ENCODE results near the gene IFT122.

The IFT122 gene

DNA sequence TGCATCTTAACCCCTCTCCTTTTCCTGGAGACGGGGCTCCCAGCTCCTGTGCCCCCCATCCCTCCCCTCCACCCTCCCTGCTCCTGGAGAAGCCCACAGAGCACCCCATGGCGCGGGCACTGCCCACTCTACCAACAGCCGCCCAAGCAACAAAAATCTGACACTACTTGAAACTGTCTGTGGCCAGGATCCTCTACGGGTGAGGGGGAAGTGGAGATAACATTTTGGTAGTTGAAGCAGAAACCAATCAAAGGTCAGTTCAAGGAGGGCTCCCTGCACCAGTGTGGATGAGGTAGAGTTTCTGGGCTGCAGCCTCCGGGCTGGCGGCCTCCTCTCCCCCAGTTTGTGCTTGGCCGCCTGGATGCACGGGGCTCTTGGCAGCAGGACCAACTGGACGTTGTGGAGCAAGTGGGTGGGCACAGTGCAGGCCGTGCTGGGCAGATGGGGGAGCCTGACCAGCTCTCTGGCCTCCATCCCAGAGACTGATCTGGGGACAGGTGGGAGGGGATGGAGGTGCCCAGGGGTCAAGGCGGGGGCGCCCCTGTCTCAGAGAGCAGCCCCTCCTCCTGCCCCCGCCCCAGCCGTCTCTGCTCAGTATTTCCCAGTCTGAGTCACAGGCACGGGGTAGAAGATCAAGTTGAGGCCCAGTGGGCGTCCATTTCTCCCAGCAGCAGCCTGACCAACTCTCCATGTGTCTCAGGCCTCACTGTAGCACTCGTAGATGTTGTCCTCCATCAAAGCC is 115.8 kb downstream of the IFT122 start:
- no peak for DNase-seq (ENCODE audit: low read depth in 3 of 3)

DNA sequence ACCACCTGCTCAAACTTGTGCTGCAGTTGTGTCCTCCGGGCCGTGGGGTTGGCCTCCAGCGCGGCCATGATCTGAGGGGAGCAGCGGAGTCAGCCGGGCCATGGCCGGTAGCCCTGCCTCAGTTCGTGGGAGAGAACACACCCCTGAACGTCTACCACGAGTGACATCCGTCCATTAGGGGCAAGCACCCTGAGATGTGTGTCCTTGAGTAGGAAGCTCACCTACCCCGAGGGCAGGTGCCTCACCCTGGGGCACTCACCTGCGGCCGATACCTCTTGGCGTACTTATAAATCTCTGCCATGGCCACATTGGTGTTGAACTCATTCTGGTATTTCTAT is 116.3 kb downstream of the IFT122 start:
- DNase-seq (ENCODE audit: low read depth in 3 of 3): no peak

DNA sequence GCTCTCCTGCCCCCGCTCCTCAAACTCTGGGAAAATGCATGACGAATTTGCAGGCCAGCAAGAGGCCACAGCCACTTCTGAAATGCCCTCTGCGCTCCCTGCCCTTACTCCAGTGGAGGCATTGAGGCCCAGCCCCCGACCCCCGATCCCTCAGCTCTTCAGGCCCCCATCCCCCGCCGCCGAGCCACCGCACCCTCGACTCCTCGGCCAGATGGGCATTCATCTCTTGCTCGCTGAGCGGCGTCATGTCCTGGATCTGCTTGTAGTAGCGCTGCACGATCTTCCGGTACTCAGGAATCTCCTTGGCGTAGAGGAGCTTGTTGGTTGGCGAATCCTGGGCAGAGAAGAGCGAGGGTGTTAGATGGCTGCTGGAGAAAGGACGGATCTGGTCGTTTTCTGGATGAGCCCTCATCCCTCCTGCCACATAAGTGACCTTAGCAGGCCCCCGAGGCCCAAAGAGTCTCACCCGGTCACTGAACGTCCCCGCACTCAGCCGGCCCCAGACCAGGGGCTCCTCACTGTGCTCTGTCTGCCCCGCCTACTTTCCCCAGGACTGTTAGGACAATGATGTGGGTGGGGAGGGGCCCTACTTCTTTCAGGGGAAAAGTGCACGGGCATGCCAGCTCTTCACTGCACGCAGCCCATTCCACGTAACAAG is 117.0 kb downstream of the IFT122 start:
- DNase-seq (ENCODE audit: low read depth in 3 of 3): no peak

DNA sequence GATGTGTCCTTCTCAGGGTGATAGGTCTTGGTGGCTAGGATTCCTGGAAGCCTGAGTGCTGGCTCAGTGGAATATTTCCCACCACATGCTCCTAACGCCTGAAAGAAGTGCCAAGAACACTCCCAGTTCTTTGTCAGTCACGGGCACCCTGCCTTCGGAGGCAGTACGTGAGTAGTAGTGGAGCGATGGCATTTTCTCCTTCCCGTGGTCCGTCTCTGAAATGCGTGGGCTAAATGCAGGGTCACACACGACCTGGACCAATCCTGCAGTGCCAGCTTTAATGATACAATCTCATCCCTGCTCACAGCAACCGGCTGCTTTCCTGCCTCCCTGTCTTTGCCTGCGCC is 117.5 kb downstream of the IFT122 start:
- no peak for DNase-seq (ENCODE audit: low read depth in 3 of 3)

DNA sequence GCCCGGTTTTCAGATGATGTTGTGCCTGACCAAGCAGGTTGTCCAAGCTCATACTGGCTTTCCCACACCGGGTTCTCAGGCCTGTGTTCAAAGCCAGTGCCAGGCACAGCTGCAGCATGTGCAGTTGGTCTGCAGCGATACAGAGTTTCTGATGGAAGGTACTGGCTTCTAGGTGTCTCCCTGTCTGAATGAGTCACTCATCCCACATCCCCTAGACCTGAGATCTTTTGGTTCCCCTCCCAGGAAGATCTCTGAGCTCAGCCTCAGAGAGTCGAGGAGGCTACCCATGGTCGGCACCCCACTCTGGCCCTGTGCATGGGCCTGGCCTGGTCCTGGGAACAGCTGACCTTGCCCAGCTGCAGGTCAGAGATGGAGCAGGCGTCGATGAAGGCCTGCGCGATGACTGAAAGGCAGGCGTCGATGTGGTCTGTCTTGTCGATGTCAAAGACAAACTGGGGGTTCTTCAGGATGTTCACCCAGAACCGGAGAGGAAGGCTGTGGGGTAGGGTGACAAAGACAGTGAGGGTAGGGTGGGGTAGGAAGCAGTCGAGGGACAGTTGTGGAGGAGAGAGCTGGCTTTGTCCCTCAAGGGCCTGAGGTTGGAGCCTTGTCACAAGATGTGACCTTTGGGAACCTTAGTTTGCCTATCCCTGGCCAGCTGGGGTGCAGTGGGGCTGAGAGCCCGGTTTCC is 118.2 kb downstream of the IFT122 start:
- no peak for DNase-seq (ENCODE audit: low read depth in 3 of 3)

DNA sequence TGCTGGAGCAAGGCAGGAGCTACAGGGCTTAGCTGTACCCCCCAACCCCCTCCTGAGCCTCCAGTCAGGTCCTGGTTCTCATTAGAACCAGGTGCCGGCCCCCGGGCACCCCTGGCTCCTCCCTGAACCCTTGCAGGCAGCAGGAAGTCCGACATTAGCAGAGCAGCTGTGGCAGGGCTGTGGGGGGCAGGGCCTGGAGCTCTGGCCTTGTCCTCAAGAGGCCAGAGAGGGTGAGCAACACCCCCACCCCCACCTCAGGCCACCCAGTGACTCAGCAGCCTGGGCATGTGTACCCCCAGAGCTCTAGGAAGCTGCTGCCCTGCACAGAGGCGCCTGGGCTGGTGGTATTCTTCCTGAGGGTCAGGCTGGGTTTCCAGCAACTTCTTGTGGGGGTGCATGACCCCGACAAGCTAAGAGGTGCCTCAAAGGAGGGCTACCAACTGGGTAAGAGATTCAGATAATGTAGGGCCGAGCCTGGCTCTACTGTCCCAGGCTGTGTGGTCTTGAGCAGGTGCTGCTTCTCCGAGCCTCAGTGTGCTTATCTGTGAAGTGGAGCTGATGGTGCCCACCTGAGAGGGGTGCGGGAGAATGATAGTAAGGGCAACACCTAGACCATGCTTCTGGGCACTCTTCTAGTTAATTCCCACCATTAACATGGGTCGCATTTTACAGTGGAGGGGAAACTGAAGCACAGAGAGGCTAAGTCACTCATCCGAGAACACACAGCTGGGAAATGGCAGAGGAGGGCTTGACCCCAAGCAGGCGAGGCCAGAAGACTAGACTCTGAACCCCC is 118.9 kb downstream of the IFT122 start:
- DNase-seq (ENCODE audit: low read depth in 3 of 3): no peak

DNA sequence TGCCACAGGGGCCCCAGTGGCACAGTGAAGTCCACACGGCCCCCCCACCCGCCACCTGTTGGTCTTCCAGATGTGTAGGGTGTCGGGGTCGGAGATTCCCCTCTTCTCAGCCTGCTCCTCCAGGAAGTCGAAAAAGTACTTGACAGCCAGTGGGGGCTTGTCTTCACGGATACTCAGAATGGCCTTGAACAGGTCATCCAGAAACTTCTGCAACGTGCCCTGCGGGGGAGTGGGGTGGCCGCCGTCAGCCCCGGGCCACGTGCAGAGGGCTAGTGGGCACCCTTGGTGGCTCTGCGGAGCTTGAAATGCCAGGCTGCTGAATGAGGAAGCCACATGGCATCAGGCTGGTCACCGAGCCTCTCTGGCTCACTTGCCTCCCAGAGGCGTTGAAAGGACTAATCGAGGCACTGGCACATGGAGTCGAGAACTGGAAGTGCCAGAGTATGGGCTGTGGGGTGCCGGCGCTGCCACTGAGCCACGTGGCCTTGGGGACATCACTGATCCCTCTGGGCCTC is 119.6 kb downstream of the IFT122 start:
- DNase-seq (ENCODE audit: low read depth in 3 of 3): no peak

DNA sequence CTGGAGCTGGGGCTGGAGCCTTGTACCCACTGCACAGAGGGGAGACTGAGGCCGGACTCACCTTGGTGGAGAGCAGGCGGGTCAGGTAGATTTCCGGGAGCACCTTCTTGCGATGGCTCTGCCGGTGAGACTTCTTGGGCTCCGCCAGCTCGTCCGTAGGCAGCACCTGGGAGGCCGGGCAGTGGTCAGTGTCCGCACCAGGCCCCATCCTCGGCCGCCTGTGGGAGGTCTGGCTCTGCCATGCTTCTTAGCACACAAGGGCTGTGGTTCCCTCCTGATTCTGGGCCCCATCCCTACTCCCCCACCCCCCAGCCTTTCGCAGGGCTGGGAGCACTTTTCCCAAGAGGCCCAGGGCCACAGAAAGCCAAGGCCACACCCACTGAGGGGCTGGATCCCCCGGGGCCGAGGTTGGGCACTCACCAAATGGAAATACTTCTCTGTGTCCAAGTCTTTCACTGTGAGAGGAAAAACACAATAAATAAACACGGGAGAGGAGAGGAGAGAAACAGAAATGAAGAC is 120.3 kb downstream of the IFT122 start:
- no peak for DNase-seq (ENCODE audit: low read depth in 3 of 3)

DNA sequence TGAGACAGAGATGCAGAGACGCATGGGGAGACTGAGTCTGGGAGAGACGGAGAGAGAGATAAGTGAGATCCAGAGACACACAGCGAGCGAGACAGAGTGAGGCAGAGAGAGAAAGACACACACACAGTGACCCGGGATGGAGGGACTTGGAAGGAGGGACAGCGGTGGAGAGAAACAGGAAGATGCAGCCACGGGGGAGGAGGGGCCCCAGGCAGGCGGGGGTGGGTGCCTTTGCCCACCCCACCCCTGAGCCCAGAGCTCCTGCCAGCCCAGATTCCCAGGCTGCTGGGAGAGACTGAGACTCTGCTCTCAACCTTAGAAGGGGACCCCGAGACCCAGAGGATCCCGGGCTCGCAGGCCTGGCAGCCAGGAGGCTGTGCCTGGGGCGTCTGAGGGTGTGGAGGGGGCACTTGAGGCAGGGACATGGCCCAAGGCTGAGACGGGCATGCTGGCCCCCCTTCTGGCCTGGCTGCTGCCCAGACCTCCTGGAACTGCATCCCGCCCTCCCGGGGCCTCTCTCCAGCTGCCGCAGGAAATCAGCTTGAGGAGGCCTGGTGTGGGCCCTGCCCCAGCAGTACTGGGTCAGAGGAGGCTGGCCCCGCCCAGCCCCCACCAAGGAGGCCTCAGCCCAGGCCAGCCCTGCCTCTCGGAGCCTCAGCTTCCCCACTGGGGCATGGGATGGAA is 121.0 kb downstream of the IFT122 start:
- no peak for DNase-seq (ENCODE audit: low read depth in 3 of 3)

DNA sequence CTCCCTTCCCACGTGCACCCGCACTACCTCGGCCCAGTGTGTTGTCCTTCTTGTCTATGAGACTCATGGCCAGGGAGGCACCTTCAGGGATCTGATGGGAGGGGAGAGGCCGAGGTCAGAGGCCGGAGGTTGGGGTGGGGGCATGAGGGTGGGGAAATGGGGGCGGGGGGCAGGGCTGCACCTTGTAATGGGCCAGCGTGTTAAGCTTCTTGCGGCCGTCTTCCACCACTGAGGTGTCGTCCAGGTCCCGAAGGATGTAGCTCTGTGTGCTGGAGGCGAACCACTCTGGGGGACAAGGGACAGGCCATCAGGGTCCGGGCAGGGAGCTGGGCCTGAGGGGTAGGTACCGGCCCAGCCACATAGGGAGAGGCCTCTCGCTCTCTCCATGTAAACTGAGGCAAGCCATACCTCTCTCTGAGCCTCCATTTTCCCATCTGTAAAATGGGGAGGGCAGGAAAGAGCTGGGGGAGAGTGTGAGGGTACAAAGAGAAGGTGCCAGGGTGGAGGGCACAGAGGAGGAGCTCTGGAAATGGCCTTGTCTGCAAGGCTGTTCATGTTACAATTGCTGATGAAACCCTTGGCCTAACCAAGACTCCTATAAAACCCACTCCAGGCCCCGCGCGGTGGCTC is 121.7 kb downstream of the IFT122 start:
- no peak for DNase-seq (ENCODE audit: low read depth in 3 of 3)

DNA sequence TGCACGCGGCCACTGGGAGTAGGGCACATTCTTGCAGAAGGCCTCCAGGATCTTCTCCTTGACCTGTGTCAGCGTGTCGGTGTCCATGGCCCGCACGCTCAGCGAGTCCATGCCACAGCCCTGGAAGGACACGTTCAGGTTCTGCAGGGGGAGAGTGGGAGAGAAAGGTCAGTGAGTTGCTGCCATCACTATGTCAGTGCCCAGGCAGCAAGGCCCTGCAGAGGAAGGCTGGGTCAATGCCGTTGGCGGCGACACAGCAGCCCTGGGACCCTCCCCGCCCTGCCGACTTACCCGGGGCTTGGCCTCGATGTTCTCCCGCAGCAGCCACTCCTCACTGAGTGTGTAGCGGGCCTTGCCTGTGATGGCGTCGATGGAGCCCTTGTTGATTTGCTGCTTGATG is 122.8 kb downstream of the IFT122 start:
- DNase-seq (ENCODE audit: low read depth in 3 of 3): no peak

DNA sequence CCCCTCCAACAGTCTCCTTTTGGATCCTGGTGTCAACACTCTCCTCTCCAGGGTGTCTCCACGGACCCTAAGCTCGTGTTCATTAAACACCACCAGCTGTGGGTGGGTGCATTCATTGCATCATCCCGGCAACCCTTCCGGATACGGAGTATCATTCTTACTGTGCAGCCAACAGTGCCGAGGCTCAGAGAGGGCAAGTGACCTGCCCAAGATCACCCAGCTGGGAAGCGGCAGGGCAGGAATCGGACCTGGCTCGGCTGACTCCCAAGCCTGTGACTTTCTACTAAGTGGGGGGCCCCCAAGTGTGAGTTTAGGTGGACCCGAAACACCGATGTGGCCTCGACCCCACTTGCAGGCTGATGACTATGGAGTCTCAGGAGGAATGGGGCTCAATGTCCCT is 123.3 kb downstream of the IFT122 start:
- DNase-seq (ENCODE audit: low read depth in 3 of 3): no peak

DNA sequence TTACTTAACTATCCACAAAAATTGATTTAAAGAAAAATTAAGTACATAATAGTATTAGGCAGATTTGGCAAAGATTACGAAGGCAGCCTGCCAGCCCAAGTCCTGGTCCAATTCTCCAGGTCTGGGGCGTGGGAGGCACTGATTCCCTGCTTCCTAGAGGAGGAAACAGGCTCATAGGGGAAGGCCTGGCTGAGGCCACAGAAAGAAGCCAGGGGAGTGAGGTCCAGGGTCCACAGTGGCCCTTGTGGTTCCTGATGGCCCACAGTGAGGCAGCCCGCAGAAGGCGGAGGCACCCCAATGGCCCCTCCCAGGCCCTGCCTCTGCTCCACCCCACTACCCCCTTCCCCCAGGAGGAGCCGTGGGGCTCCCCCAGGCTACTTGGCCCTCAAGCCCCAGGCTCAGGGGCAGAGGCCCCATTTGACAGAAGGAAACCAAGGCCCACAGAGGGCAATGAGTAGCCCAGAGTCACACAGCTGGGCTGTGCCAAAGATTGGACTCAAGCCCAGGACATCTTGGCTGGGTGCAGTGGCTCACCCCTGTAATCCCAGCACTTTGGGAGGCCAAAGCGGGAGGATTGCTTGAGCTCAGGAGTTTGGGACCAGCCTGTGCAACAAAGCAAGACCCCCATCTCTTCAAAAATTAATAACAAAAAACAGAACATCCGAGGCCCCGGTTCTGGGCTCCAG is 124.0 kb downstream of the IFT122 start:
- no peak for DNase-seq (ENCODE audit: low read depth in 3 of 3)

DNA sequence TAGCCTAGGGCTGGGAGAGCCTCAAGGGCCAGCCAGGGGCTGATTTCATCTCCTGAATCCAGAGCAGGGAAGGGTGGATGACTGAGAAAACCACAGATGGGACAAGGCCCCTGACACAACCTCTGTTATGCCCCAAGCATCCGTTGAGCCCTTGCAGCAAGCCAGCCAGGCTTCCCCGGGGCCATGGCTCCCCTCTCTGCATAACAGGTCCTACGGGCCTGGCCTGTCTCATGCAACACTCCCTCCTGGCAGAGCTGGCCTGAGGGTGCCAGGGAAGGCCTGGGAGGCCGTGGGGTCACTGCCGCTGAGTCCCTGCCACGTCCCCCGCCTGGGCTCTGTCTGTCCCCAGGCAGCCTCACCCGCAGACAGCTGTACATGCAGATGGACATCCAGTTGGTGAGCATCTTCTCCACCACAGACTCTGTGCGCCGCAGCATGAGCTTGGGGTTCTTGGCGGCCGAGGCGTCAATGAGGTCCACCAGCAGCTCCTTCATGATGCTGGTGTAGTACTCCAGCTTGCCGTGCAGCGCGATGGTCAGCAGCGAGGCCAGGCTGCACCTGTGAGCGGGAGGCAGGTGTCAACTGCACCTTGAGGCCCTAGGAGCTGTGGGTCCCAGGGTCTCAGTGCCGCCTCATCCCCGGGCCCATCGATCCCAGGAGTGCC is 125.1 kb downstream of the IFT122 start:
- no peak for DNase-seq (ENCODE audit: low read depth in 3 of 3)

DNA sequence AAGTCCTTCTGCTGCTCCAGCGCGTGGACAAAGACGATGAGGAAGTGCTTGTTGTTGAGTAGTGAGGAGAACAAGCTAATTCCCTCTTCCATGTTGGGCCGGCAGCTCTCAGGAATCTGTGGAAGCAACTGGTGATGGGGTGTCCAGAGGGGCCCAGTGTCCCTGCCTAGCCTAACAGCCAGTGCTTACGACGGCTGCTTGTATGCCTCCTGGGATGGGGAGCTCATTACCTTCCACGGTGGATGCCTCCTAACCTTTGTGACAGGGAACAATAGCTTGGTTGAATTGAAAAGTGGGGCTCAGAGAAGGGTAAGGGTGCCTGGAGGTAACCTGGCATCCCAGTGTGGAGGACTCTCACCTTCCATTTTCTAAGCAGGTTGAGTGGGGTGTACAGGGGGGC is 125.9 kb downstream of the IFT122 start:
- no peak for DNase-seq (ENCODE audit: low read depth in 3 of 3)

DNA sequence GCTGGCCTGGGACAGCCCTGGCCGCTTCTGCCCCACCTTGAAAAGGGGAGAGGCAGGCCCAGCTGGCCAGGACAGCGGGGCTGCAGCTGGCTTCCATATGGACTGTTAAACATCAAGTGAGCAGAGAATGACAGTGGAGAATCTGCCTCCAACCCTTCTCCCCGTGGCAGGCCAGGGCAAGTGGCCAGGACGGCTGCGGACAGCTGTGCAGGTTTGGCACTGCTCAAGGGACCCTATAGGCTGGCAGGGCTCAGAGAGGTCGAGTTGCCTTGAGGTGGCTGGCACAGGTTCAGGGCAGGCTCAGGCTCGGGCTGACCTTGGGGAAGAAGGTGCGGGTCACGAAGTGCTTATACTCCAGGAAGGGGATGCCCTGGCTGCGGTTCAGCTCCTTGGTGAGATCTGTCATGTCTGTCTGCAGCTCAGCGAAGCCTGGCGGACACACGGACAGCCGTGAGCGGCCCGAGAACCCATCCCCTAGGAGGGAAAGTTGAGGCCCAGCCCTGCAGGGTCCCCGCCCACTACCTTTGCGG is 127.2 kb downstream of the IFT122 start:
- DNase-seq (ENCODE audit: low read depth in 3 of 3): no peak

DNA sequence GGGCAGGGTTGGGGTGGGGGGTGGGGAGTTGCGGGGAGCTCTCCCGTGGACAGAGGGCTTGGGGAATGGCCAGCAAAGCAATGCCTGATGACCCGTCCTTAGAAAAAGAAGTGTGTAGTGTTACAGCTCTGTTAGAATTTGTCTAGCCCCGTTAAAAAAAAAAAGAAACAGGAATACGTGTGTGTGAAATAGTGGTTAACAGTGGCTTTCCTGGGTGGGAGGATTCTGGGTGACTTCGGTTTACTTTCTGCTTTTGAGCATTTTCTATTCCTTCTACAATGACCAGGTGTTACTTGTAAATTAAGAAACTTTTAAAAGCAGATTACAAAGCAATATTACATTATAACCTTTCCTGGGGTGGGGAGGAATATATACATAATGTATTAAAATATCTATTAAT is 127.9 kb downstream of the IFT122 start:
- no peak for DNase-seq (ENCODE audit: low read depth in 3 of 3)

DNA sequence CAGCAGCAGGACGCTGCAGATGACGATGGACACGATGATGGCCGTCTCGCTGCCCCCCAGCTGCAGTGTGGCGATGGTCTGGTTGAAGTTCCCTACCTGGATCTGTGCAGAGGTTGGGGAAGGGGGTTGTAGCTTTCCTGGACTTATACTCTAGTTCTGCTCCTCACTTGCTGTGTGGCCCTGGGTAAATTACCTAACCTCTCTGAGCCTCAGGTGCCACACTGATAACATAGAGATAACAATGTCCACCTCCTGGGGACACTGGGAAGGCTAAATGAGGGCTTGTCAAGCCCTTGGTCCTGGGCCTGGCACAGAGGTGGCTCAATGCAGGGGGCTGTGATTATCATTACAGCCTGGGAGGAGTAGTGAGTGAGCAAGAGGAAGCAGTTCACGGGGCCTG is 129.8 kb downstream of the IFT122 start:
- no peak for DNase-seq (ENCODE audit: low read depth in 3 of 3)
